RWPE2 (cell line): Measurements from ENCODE around the gene ATP5MC3.

ENCODE experiments used
- ATAC-seq: fragments of 200-7000 bp; cut with Tn5 transposase; 3 replicates; pipeline ENCODE4 v1.9.1; 2021; ENCODE audit warnings: low read depth
- DNase-seq: peaks from one replicate; pipeline ENCODE4 v3.0.0-alpha.2; 2020; ENCODE audit warnings: low spot score
- H3K27ac ChIP-seq: fragments of 450-650 bp; 2 replicates; pipeline ENCODE4 v1.5.1; 2017; ENCODE audit warnings: mild to moderate bottlenecking; ENCODE audit not compliant: poor library complexity, severe bottlenecking
- H3K27me3 ChIP-seq: fragments of 250-450 bp; sonication (Bioruptor Pico); 2 replicates; pipeline ENCODE4 v1.5.1; 2021; ENCODE audit warnings: mild to moderate bottlenecking, moderate library complexity; ENCODE audit not compliant: insufficient read depth, poor library complexity, severe bottlenecking
- H3K36me3 ChIP-seq: fragments of 250-450 bp; sonication (Bioruptor Pico); 2 replicates; pipeline ENCODE4 v1.5.1; 2020; ENCODE audit warnings: low read depth, mild to moderate bottlenecking, moderate library complexity
- H3K4me1 ChIP-seq: fragments of 250-450 bp; sonication (Bioruptor Pico); 2 replicates; pipeline ENCODE4 v1.5.1; 2021; ENCODE audit warnings: mild to moderate bottlenecking, moderate library complexity; ENCODE audit not compliant: insufficient read depth, poor library complexity, severe bottlenecking
- H3K4me3 ChIP-seq: fragments of 250-450 bp; sonication (Bioruptor Pico); 2 replicates; pipeline ENCODE4 v1.5.1; 2021; ENCODE audit warnings: mild to moderate bottlenecking, moderate library complexity; ENCODE audit not compliant: severe bottlenecking
- H3K9me3 ChIP-seq: fragments of 250-450 bp; sonication (Bioruptor Pico); 2 replicates; pipeline ENCODE4 v1.5.1; 2021; ENCODE audit warnings: mild to moderate bottlenecking, moderate library complexity; ENCODE audit not compliant: severe bottlenecking
- CTCF ChIP-seq: fragments of 450-650 bp; IDR thresholded peaks from one replicate; pipeline ENCODE4 v1.5.1; 2017; ENCODE audit warnings: mild to moderate bottlenecking, moderate library complexity; ENCODE audit not compliant: poor library complexity, severe bottlenecking

ATP5MC3 gene

GRCh38 chr2:175143191-175143590, 38.3 kb downstream of the ATP5MC3 start:
- no peak for DNase-seq
- H3K4me1 ChIP-seq = no peaks in the 10 kb centered on the region
- no peak overlapping the region for H3K27ac ChIP-seq
- no peak for TF ChIP-seq CTCF
- H3K27me3 ChIP-seq = no peaks in the 10 kb centered on the region
- H3K36me3 ChIP-seq = peaks cover 44% of the 10 kb centered on the region
- H3K4me3 ChIP-seq = no peak overlapping the region
- ATAC-seq = no peak
- H3K9me3 ChIP-seq = no peaks in the 10 kb centered on the region

GRCh38 chr2:175140332-175140731, 41.2 kb downstream of the ATP5MC3 start:
- ATAC-seq = no peak
- Histone ChIP-seq H3K4me1 (no peaks in the 10 kb centered on the region), H3K27me3 (no peaks in the 10 kb centered on the region), H3K27ac (no peak overlapping the region), H3K9me3 (no peaks in the 10 kb centered on the region), H3K4me3 (no peak overlapping the region), H3K36me3 (peaks cover 47% of the 10 kb centered on the region)
- no peak for DNase-seq
- no peak for TF ChIP-seq CTCF

- DNase-seq (no peak), ATAC-seq (no peak)
- no peak for TF ChIP-seq CTCF
- Histone ChIP-seq H3K4me3 (no peak overlapping the region), H3K36me3 (peaks cover 46% of the 10 kb centered on the region), H3K27ac (no peak overlapping the region), H3K9me3 (no peaks in the 10 kb centered on the region), H3K27me3 (no peaks in the 10 kb centered on the region), H3K4me1 (no peaks in the 10 kb centered on the region)
These were observed 43.7 kb downstream of the ATP5MC3 start for GRCh38 chr2:175137793-175138192.

- no peak overlapping the region for H3K27ac ChIP-seq
- no peaks in the 10 kb centered on the region for H3K9me3 ChIP-seq
- H3K27me3 ChIP-seq = no peaks in the 10 kb centered on the region
- H3K4me3 ChIP-seq = no peak overlapping the region
- DNase-seq = no peak
- TF ChIP-seq CTCF = no peak
- peaks cover 53% of the 10 kb centered on the region for H3K36me3 ChIP-seq
- no peaks in the 10 kb centered on the region for H3K4me1 ChIP-seq
- no peak for ATAC-seq
These were observed 44.9 kb downstream of the ATP5MC3 start for GRCh38 chr2:175136334-175137215.

- Histone ChIP-seq H3K9me3 (no peaks in the 10 kb centered on the region), H3K27ac (no peak overlapping the region)
These were observed 45.6 kb downstream of the ATP5MC3 start for GRCh38 chr2:175135862-175136261.

More at GRCh38 chr2:175135862-175136261, 45.6 kb downstream of the ATP5MC3 start:
- ATAC-seq (no peak), DNase-seq (no peak)
- Histone ChIP-seq H3K27me3 (no peaks in the 10 kb centered on the region), H3K36me3 (peaks cover 54% of the 10 kb centered on the region), H3K4me1 (no peaks in the 10 kb centered on the region), H3K4me3 (no peak overlapping the region)
- TF ChIP-seq CTCF = no peak
